MM.1S (cell line): ENCODE data around the gene EPHB6.

Source experiments
- DNase-seq: peaks from one replicate; pipeline ENCODE4 v3.0.0-alpha.2; 2015
- H2AFZ ChIP-seq: fragments of 300-600 bp; sonication (generic); 2 replicates; pipeline ENCODE4 v1.6.0; 2016; ENCODE audit warnings: antibody characterized with exemption, low read length
- H3F3A ChIP-seq: fragments of 300-600 bp; sonication (generic); 2 replicates; pipeline ENCODE4 v1.6.1; 2016; ENCODE audit warnings: mild to moderate bottlenecking, antibody characterized with exemption, low read length, moderate library complexity, mixed read lengths; ENCODE audit not compliant: insufficient read depth
- H3K27ac ChIP-seq: fragments of 300-600 bp; sonication (generic); 2 replicates; pipeline ENCODE4 v1.5.1; 2016; ENCODE audit warnings: mild to moderate bottlenecking, low read length
- H3K27me3 ChIP-seq: fragments of 300-600 bp; sonication (generic); replicated peaks from 2 replicates; pipeline ENCODE4 v1.6.0; 2016; ENCODE audit warnings: low read length; ENCODE audit not compliant: insufficient read depth
- H3K36me3 ChIP-seq: fragments of 300-600 bp; sonication (generic); replicated peaks from 2 replicates; pipeline ENCODE4 v1.6.1; 2016; ENCODE audit warnings: mild to moderate bottlenecking, low read length, mixed read lengths; ENCODE audit not compliant: insufficient read depth
- H3K4me1 ChIP-seq: fragments of 300-600 bp; sonication (generic); 2 replicates; pipeline ENCODE4 v1.6.1; 2016; ENCODE audit warnings: low read length, mixed read lengths
- H3K4me2 ChIP-seq: fragments of 300-600 bp; sonication (generic); 2 replicates; pipeline ENCODE4 v1.6.0; 2016; ENCODE audit warnings: low read depth, low read length
- H3K4me3 ChIP-seq: fragments of 300-600 bp; sonication (generic); 2 replicates; pipeline ENCODE4 v1.5.1; 2016; ENCODE audit warnings: low read length, mixed read lengths
- H3K79me2 ChIP-seq: fragments of 300-600 bp; sonication (generic); 2 replicates; pipeline ENCODE4 v1.6.1; 2016; ENCODE audit warnings: mixed run types, low read length, mixed read lengths
- H3K9ac ChIP-seq: fragments of 300-600 bp; sonication (generic); 2 replicates; pipeline ENCODE4 v1.6.1; 2016; ENCODE audit warnings: low read length, mixed read lengths
- H3K9me2 ChIP-seq: fragments of 300-600 bp; sonication (generic); replicated peaks from 2 replicates; pipeline ENCODE4 v1.6.1; 2016; ENCODE audit warnings: mild to moderate bottlenecking, low read length, mixed read lengths; ENCODE audit not compliant: insufficient read depth
- H3K9me3 ChIP-seq: fragments of 300-600 bp; sonication (generic); replicated peaks from 2 replicates; pipeline ENCODE4 v1.6.1; 2016; ENCODE audit warnings: mild to moderate bottlenecking, low read length, mixed read lengths; ENCODE audit not compliant: insufficient read depth
- H4K20me1 ChIP-seq: fragments of 300-600 bp; sonication (generic); 2 replicates; pipeline ENCODE4 v1.6.1; 2016; ENCODE audit warnings: mild to moderate bottlenecking, low read length, moderate library complexity, mixed read lengths; ENCODE audit not compliant: insufficient read depth
- CTCF ChIP-seq: fragments of 300-600 bp; sonication (generic); IDR thresholded peaks from 2 replicates; pipeline ENCODE4 v1.5.1; 2016; ENCODE audit warnings: antibody characterized with exemption, low read length, mixed read lengths
- EZH2 ChIP-seq: fragments of 300-600 bp; sonication (generic); optimal IDR thresholded peaks from 2 replicates; pipeline ENCODE3; 2017; ENCODE audit warnings: low read depth, mild to moderate bottlenecking, antibody characterized with exemption, low read length, mixed read lengths
- EZH2phosphoT487 ChIP-seq: fragments of 300-600 bp; sonication (generic); IDR thresholded peaks from 2 replicates; pipeline ENCODE4 v1.6.1; 2018; ENCODE audit warnings: antibody characterized with exemption, low read length

Gene EPHB6

GRCh38 chr7:142917447-142917846 is 62.6 kb downstream of the EPHB6 start:
- TF ChIP-seq EZH2: no peak
- TF ChIP-seq EZH2phosphoT487: no peak
- no peak for TF ChIP-seq CTCF
- H3K27me3 ChIP-seq: no peaks in the 10 kb centered on the region

GRCh38 chr7:142918901-142919300 is 64.0 kb downstream of the EPHB6 start:
- Histone ChIP-seq H2AFZ (no peak overlapping the region), H3K79me2 (no peaks in the 10 kb centered on the region), H3K9ac (no peak overlapping the region), H3K4me1 (no peaks in the 10 kb centered on the region), H4K20me1 (no peaks in the 10 kb centered on the region), H3K27me3 (no peaks in the 10 kb centered on the region), H3K9me2 (no peaks in the 10 kb centered on the region), H3K4me2 (no peak overlapping the region), H3K4me3 (no peak overlapping the region), H3K27ac (no peak overlapping the region), H3F3A (no peaks in the 10 kb centered on the region), H3K36me3 (no peaks in the 10 kb centered on the region), H3K9me3 (no peaks in the 10 kb centered on the region)
- TF ChIP-seq EZH2phosphoT487: no peak
- TF ChIP-seq CTCF: no peak
- no peak for TF ChIP-seq EZH2
- DNase-seq: no peak

More at GRCh38 chr7:142917447-142917846, 62.6 kb downstream of the EPHB6 start:
- Histone ChIP-seq H3K9ac (no peak overlapping the region), H3K4me3 (no peak overlapping the region), H3K9me2 (no peaks in the 10 kb centered on the region), H3K27ac (no peak overlapping the region), H3K9me3 (no peaks in the 10 kb centered on the region), H3F3A (no peaks in the 10 kb centered on the region), H3K36me3 (no peaks in the 10 kb centered on the region), H4K20me1 (no peaks in the 10 kb centered on the region), H3K4me1 (no peaks in the 10 kb centered on the region), H3K79me2 (no peaks in the 10 kb centered on the region), H2AFZ (no peak overlapping the region), H3K4me2 (no peak overlapping the region)
- DNase-seq: no peak

GRCh38 chr7:142919656-142920055 is 64.8 kb downstream of the EPHB6 start:
- Histone ChIP-seq H3K27me3 (no peaks in the 10 kb centered on the region), H3K4me3 (no peak overlapping the region), H4K20me1 (no peaks in the 10 kb centered on the region), H3K4me1 (no peaks in the 10 kb centered on the region), H3K4me2 (no peak overlapping the region), H3F3A (no peaks in the 10 kb centered on the region), H3K9me3 (no peaks in the 10 kb centered on the region), H3K36me3 (no peaks in the 10 kb centered on the region), H3K79me2 (no peaks in the 10 kb centered on the region), H3K27ac (no peak overlapping the region), H3K9me2 (no peaks in the 10 kb centered on the region), H2AFZ (no peak overlapping the region), H3K9ac (no peak overlapping the region)
- TF ChIP-seq EZH2 (no peak), CTCF (no peak), EZH2phosphoT487 (no peak)
- DNase-seq: no peak
